Fibroblast of lung (primary cell): ENCODE measurements around the gene SCYL1.

Source experiments
- CTCF ChIP-seq, 2 donors: IDR thresholded peaks in 1 of 2; conservative IDR thresholded peaks in 1 of 2; 1 replicate in 1 of 2; 2 replicates in 1 of 2; pipeline ENCODE4 v1.5.1; 2011 to 2012; ENCODE audit warnings: low read length in 2 of 2, control low read depth in 1 of 2, inconsistent platforms in 1 of 2, low read depth in 1 of 2, mild to moderate bottlenecking in 1 of 2
- EZH2 ChIP-seq: IDR thresholded peaks from 2 replicates; pipeline ENCODE4 v1.5.1; 2012; ENCODE audit warnings: low read length, control low read depth, mild to moderate bottlenecking; ENCODE audit errors: missing control alignments

- TF ChIP-seq CTCF (conservative IDR thresholded peaks at IDR 0.05 in 1 of 2, IDR thresholded peaks at IDR 0.05 in 1 of 2; ENCODE audit: low read depth in 1 of 2, low read length in 2 of 2) = no peak
- TF ChIP-seq EZH2 = no peak
Observed at GRCh38 chr11:65516135-65516968, 8.5 kb upstream of the SCYL1 start.
